Measurements from ENCODE around the gene CDH4.

- TF ChIP-seq, protein P1, sequence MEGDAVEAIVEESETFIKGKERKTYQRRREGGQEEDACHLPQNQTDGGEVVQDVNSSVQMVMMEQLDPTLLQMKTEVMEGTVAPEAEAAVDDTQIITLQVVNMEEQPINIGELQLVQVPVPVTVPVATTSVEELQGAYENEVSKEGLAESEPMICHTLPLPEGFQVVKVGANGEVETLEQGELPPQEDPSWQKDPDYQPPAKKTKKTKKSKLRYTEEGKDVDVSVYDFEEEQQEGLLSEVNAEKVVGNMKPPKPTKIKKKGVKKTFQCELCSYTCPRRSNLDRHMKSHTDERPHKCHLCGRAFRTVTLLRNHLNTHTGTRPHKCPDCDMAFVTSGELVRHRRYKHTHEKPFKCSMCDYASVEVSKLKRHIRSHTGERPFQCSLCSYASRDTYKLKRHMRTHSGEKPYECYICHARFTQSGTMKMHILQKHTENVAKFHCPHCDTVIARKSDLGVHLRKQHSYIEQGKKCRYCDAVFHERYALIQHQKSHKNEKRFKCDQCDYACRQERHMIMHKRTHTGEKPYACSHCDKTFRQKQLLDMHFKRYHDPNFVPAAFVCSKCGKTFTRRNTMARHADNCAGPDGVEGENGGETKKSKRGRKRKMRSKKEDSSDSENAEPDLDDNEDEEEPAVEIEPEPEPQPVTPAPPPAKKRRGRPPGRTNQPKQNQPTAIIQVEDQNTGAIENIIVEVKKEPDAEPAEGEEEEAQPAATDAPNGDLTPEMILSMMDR (IDR thresholded peaks at IDR 0.05) = no peak
- TF ChIP-seq POLR2A (IDR thresholded peaks at IDR 0.05) = no peak
These were observed 168.0 kb downstream of the CDH4 start for GRCh38 chr20:61420056-61420455.

Data from prostate gland (tissue), 2 donors.